Neural progenitor cell (in vitro differentiated cells): Measurements from ENCODE around the gene GOSR2. TPM values are rescaled to one million over a fixed set of nuclear protein-coding genes. Genes with fewer than 3 reads are reported as not detected.

Experiments used
- DNase-seq: peaks from one replicate; pipeline ENCODE4 v3.0.0-alpha.2; 2016; ENCODE audit warnings: low spot score
- H2AFZ ChIP-seq: fragments of 200-600 bp; sonication (generic); replicated peaks from 2 replicates; pipeline ENCODE4 v1.6.1; 2016; ENCODE audit warnings: antibody characterized with exemption
- H3F3A ChIP-seq: fragments of 200-600 bp; sonication (generic); 2 replicates; pipeline ENCODE4 v1.6.1; 2016; ENCODE audit warnings: antibody characterized with exemption, low read depth
- H3K27ac ChIP-seq: fragments of 200-600 bp; sonication (generic); 2 replicates; pipeline ENCODE4 v1.5.1; 2016; ENCODE audit warnings: mild to moderate bottlenecking
- H3K27me3 ChIP-seq: fragments of 200-600 bp; sonication (generic); 2 replicates; pipeline ENCODE4 v1.6.1; 2016; ENCODE audit warnings: mild to moderate bottlenecking, moderate library complexity
- H3K36me3 ChIP-seq: fragments of 200-600 bp; sonication (generic); 2 replicates; pipeline ENCODE4 v1.5.1; 2016
- H3K4me1 ChIP-seq: fragments of 200-600 bp; sonication (generic); 2 replicates; pipeline ENCODE4 v1.6.1; 2016; ENCODE audit warnings: mixed run types
- H3K4me2 ChIP-seq: fragments of 200-600 bp; sonication (generic); 2 replicates; pipeline ENCODE4 v1.6.1; 2016
- H3K4me3 ChIP-seq: fragments of 200-600 bp; sonication (generic); 2 replicates; pipeline ENCODE4 v1.5.1; 2016
- H3K79me2 ChIP-seq: fragments of 200-600 bp; sonication (generic); 2 replicates; pipeline ENCODE4 v1.6.1; 2016; ENCODE audit warnings: low read depth
- H3K9ac ChIP-seq: fragments of 200-600 bp; sonication (generic); 2 replicates; pipeline ENCODE4 v1.6.1; 2016
- H3K9me3 ChIP-seq: fragments of 200-600 bp; sonication (generic); 2 replicates; pipeline ENCODE4 v1.5.1; 2016; ENCODE audit warnings: low read depth
- H4K20me1 ChIP-seq: fragments of 200-600 bp; sonication (generic); 2 replicates; pipeline ENCODE4 v1.6.1; 2016; ENCODE audit warnings: low read depth
- H3K27ac Mint-ChIP-seq: 3 replicates; pipeline ENCODE4 v1.8.0; 2021; ENCODE audit warnings: mixed read lengths
- H3K27me3 Mint-ChIP-seq: 2 replicates; pipeline ENCODE4 v1.8.0; 2022; ENCODE audit warnings: low read depth, mild to moderate bottlenecking, inconsistent platforms, moderate library complexity, mixed read lengths; ENCODE audit not compliant: insufficient read depth
- H3K36me3 Mint-ChIP-seq: 3 replicates; pipeline ENCODE4 v1.8.0; 2021; ENCODE audit warnings: mixed read lengths
- H3K4me1 Mint-ChIP-seq: 3 replicates; pipeline ENCODE4 v1.8.0; 2021; ENCODE audit warnings: mixed read lengths
- H3K4me3 Mint-ChIP-seq: 3 replicates; pipeline ENCODE4 v1.8.0; 2021; ENCODE audit warnings: mild to moderate bottlenecking, moderate library complexity, mixed read lengths
- H3K9me3 Mint-ChIP-seq: 3 replicates; pipeline ENCODE4 v1.8.0; 2020; ENCODE audit warnings: mixed read lengths
- CTCF ChIP-seq: fragments of 200-600 bp; sonication (generic); IDR thresholded peaks from 2 replicates; pipeline ENCODE4 v1.5.1; 2017; ENCODE audit warnings: antibody characterized with exemption, mild to moderate bottlenecking
- EZH2 ChIP-seq: fragments of 200-600 bp; sonication (generic); IDR thresholded peaks from 2 replicates; pipeline ENCODE4 v1.6.1; 2017; ENCODE audit warnings: antibody characterized with exemption, mild to moderate bottlenecking, moderate library complexity
- EZH2phosphoT487 ChIP-seq: fragments of 200-600 bp; sonication (generic); IDR thresholded peaks from 2 replicates; pipeline ENCODE4 v1.6.1; 2017; ENCODE audit warnings: antibody characterized with exemption
- total RNA-seq: library from RNA; depleted of rRNA; stranded (reverse); fragments of >200 nt; gene quantifications from 2 replicates; pipeline ENCODE4 v1.2.3, GENCODE V29; 2015; ENCODE audit warnings: low replicate concordance

Gene GOSR2
- total RNA-seq, 1 donor from 2014 or later: 33.6 TPM

DNA sequence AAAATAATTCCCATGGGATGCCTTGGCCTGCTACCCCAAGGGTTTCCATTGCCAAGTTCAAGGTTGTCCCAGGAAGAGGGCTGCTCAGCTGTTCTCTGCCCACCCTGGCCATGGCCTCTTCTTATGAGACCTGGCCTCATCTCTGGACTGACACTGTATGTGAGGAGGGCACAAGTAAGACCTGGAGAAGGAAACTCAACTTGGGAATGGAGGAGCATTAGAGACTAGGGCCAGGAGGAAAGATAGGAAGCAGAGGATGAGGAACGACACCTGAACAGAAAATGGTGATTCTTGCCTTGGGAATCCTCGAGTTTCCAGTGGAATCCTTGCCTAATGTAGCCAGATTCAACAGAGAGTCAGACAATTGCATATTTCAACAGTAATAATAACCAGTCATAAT lies 24.6 kb upstream of the GOSR2 start:
- H3K4me3 ChIP-seq: no peak overlapping the region
- H3F3A ChIP-seq: no peaks in the 10 kb centered on the region
- no peaks in the 10 kb centered on the region for H4K20me1 ChIP-seq
- DNase-seq: no peak
- H3K27me3 ChIP-seq: no peaks in the 10 kb centered on the region
- H3K36me3 ChIP-seq: no peaks in the 10 kb centered on the region
- H3K27ac Mint-ChIP-seq: no peak overlapping the region
- no peak for TF ChIP-seq CTCF
- no peak for TF ChIP-seq EZH2phosphoT487
- no peak for TF ChIP-seq EZH2
- no peak overlapping the region for H3K9ac ChIP-seq
- H3K4me3 Mint-ChIP-seq: peak overlapping the region; percentile 0
- H3K4me1 ChIP-seq: peaks cover 3% of the 10 kb centered on the region
- H3K9me3 Mint-ChIP-seq: peaks cover 2% of the 10 kb centered on the region
- no peak overlapping the region for H3K27ac ChIP-seq
- no peaks in the 10 kb centered on the region for H3K4me1 Mint-ChIP-seq
- peaks cover 8% of the 10 kb centered on the region for H3K27me3 Mint-ChIP-seq
- H3K36me3 Mint-ChIP-seq: no peaks in the 10 kb centered on the region
- no peak overlapping the region for H3K4me2 ChIP-seq
- no peaks in the 10 kb centered on the region for H3K79me2 ChIP-seq
- H3K9me3 ChIP-seq: no peaks in the 10 kb centered on the region
- H2AFZ ChIP-seq: no peak overlapping the region

GRCh38 chr17:46898860-46899259 lies 24.1 kb upstream of the GOSR2 start:
- H3K4me3 ChIP-seq: no peak overlapping the region
- no peaks in the 10 kb centered on the region for H3K36me3 ChIP-seq
- no peaks in the 10 kb centered on the region for H4K20me1 ChIP-seq
- H2AFZ ChIP-seq: no peak overlapping the region
- H3K9ac ChIP-seq: no peak overlapping the region
- no peak overlapping the region for H3K4me2 ChIP-seq
- Mint-ChIP-seq H3K27ac (no peak overlapping the region), H3K4me3 (no peak overlapping the region), H3K27me3 (peaks cover 8% of the 10 kb centered on the region), H3K4me1 (no peaks in the 10 kb centered on the region), H3K9me3 (peaks cover 2% of the 10 kb centered on the region), H3K36me3 (no peaks in the 10 kb centered on the region)
- H3K9me3 ChIP-seq: no peaks in the 10 kb centered on the region
- peaks cover 3% of the 10 kb centered on the region for H3K4me1 ChIP-seq
- no peak for DNase-seq
- no peaks in the 10 kb centered on the region for H3F3A ChIP-seq
- H3K27me3 ChIP-seq: no peaks in the 10 kb centered on the region
- no peaks in the 10 kb centered on the region for H3K79me2 ChIP-seq
- H3K27ac ChIP-seq: no peak overlapping the region
- TF ChIP-seq CTCF (no peak), EZH2 (no peak), EZH2phosphoT487 (no peak)

DNA sequence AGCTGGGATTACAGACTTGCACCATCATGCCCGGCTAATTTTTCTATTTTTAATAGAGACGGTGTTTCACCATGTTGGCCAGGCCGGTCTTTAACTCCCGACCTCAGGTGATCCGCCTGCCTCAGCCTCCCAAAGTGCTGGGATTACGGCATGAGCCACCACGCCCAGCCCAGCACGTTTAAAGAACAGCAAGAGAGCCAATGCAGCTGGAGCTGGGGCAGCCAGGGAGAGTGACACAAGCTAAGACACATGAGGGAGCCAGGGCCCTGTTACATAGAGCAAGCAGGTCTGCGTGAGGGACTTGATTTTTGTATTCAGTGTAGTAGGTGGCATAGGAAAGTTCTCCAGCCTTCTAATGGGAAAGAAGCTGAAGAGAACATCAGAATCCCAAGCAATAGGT lies 21.7 kb upstream of the GOSR2 start:
- Mint-ChIP-seq H3K36me3 (no peaks in the 10 kb centered on the region), H3K27me3 (peaks cover 5% of the 10 kb centered on the region), H3K4me3 (no peak overlapping the region), H3K27ac (no peak overlapping the region), H3K9me3 (peaks cover 2% of the 10 kb centered on the region), H3K4me1 (peaks cover 4% of the 10 kb centered on the region)
- H3K79me2 ChIP-seq: no peaks in the 10 kb centered on the region
- DNase-seq: no peak
- no peaks in the 10 kb centered on the region for H3F3A ChIP-seq
- no peaks in the 10 kb centered on the region for H3K36me3 ChIP-seq
- no peak overlapping the region for H3K4me3 ChIP-seq
- H4K20me1 ChIP-seq: no peaks in the 10 kb centered on the region
- no peak overlapping the region for H2AFZ ChIP-seq
- TF ChIP-seq EZH2: no peak
- TF ChIP-seq EZH2phosphoT487: no peak
- TF ChIP-seq CTCF: no peak
- no peaks in the 10 kb centered on the region for H3K27me3 ChIP-seq
- no peaks in the 10 kb centered on the region for H3K4me1 ChIP-seq
- no peak overlapping the region for H3K27ac ChIP-seq
- H3K9me3 ChIP-seq: no peaks in the 10 kb centered on the region
- H3K9ac ChIP-seq: no peak overlapping the region
- no peak overlapping the region for H3K4me2 ChIP-seq
